GM12892 (cell line): Measurements from ENCODE around the gene TOP3B.

ENCODE experiments used
- DNase-seq: peaks from one replicate; pipeline ENCODE4 v3.0.0; 2011; ENCODE audit not compliant: insufficient read length
- FAIRE-seq: peaks from 2 replicates; lab custom pipeline; 2011; peaks lifted over from hg19 to GRCh38; lab: Jason Lieb, UNC
- POLR2A ChIP-seq: IDR thresholded peaks from 2 replicates; pipeline ENCODE4 v1.6.1; 2011; ENCODE audit warnings: low read depth, low read length, control low read depth
- POLR2AphosphoS5 ChIP-seq: IDR thresholded peaks from 2 replicates; pipeline ENCODE4 v1.6.1; 2011; ENCODE audit warnings: low read depth, low read length, control low read depth
- TAF1 ChIP-seq: IDR thresholded peaks from 2 replicates; pipeline ENCODE4 v1.6.1; 2011; ENCODE audit warnings: low read depth, mild to moderate bottlenecking, control low read depth, low read length, borderline replicate concordance

TOP3B gene

GRCh38 chr22:21972806-21973205 is 9.8 kb downstream of the TOP3B start:
- FAIRE-seq (no peak), DNase-seq (no peak)
- TF ChIP-seq TAF1 (no peak), POLR2AphosphoS5 (no peak), POLR2A (no peak)

GRCh38 chr22:21972293-21972779 is 10.3 kb downstream of the TOP3B start:
- peak; percentile 81 for DNase-seq
- FAIRE-seq = peak; percentile 79
- no peak for TF ChIP-seq POLR2A
- no peak for TF ChIP-seq POLR2AphosphoS5
- no peak for TF ChIP-seq TAF1

DNA sequence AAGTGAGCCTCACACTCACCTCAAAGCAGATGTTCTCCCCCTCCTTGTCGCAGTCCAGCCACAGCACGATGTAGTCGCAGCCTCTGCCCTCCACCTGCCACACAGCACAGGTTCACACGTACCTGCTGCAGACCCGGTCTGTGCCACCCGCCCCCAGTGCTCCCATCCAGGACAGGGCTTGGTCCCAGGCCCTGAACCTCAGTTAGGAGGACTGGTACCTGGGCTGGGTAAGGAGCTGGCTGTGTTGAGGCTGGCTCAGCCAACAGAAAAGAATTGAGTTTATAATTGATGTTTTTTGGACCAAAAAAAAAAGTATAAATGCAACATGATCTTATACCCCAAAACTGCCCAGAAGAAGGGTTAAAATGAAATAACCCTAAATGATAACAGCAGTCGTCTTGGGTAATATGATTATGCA is 10.7 kb downstream of the TOP3B start:
- TF ChIP-seq POLR2AphosphoS5 (no peak), POLR2A (no peak)
- DNase-seq (no peak), FAIRE-seq (no peak)

GRCh38 chr22:21970800-21971617 is 11.6 kb downstream of the TOP3B start:
- no peak for DNase-seq
- no peak for FAIRE-seq
- TF ChIP-seq POLR2A (no peak), POLR2AphosphoS5 (no peak), TAF1 (no peak)

DNA sequence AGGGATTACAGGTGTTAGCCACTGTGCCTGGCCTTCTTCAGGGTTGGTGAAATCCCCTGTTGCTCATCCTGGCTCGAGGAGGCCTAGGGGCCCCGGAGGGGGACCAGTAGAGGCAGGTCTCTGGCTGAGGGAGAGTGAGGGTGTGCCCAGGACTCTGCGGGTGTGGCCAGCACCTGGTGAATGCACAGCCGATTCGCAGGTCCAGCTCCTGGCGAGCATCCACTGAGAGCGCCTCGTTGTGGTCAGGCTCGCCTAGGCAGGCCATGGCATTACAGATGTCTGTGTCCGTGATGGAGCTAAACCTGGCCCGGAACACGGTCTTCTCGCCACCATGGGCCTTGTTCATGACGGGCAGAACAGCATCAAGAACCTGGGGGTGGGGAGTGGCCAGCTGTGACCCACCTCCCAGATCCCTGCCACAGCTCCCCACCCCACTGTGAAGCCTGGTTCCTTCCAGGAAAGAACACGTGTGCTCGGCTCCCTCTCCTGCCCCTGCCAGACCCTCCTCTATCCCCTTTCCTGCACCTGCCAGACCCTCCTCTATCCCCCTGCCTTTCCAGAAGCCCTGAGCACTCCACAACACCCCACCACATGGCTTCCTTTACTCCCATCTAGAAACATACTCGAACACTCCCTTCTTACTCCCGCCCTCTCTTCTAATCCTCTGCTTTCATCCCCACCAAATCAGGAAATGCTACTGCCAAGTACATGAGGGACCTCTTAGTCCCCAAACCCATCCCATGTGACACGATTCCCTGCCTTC is 12.4 kb downstream of the TOP3B start:
- DNase-seq (no peak), FAIRE-seq (no peak)
- TF ChIP-seq TAF1 (no peak), POLR2AphosphoS5 (no peak), POLR2A (no peak)

DNA sequence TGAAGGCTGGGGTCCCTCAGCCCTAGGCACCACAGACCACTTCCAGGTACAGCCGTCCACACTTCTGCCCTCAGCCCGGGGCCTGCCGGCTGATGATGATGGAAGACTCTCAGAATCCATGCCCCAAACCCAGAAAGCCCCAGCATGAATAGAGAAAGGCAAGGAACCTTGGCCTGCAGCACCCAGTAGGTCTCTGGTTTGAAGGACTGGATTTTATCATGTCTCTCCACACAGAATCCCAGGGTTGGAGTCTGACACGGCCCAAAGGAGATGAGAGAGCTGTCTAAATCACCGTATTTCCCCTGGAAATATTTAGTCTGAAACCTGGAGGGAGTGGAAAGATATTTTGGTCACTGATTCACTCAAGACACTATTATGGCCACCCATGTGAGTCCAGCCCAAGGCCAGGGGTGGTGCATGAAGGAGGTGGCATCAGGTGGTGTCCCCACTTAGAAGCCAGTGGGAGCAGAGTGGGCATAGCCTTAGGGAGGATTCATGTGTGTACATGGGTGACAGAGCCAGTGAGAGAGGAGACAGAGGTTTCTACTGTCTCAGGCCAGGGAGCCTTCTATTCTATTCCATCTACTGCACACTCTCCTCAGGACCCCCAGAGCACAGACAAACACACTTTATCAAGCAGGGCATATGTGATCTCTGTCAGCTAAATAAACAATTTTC is 14.0 kb downstream of the TOP3B start:
- no peak for FAIRE-seq
- TF ChIP-seq POLR2AphosphoS5 (no peak), POLR2A (no peak), TAF1 (no peak)
- no peak for DNase-seq

GRCh38 chr22:21967693-21968271 is 14.8 kb downstream of the TOP3B start:
- no peak for TF ChIP-seq TAF1
- no peak for TF ChIP-seq POLR2A
- no peak for TF ChIP-seq POLR2AphosphoS5
- FAIRE-seq (no peak), DNase-seq (no peak)

GRCh38 chr22:21966643-21967516 is 15.7 kb downstream of the TOP3B start:
- DNase-seq (no peak), FAIRE-seq (no peak)
- no peak for TF ChIP-seq TAF1
- 0 out of 2 replicates have a peak, but pooled peaks have one; percentile 22 for TF ChIP-seq POLR2A

DNA sequence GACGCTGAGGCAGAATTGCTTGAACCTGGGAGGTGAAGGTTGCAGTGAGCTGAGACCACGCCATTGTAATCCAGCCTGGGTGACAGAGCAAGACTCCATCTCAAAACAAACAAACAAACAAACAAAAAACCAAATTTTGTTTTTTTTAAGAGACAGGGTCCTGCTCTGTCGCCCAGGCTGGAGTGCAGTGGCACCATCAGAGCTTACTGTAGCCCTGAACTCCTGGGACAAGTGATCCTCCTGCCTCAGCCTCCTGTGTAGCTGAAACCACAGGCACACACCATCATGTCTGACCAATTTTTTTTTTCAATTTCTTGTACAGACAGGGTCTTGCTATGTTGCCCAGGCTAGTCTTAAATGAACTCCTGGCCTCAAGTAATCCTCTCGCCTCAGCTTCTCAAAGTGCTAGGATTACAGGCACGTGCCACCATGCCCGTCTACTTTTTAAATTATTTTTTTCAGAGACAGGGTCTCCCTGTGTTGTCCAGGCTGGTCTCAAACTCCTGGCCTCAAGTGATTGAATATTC is 16.8 kb downstream of the TOP3B start:
- FAIRE-seq (no peak), DNase-seq (no peak)
- TF ChIP-seq POLR2AphosphoS5 (no peak), TAF1 (no peak)

- DNase-seq (no peak), FAIRE-seq (no peak)
- no peak for TF ChIP-seq POLR2A
Observed at GRCh38 chr22:21964918-21965484, 17.6 kb downstream of the TOP3B start.
